GM18502 (cell line): ENCODE data around the gene VPS41.

Source experiments
- ATAC-seq: cut with Tn5 transposase; IDR thresholded peaks from one replicate; pipeline ENCODE4 v1.9.1; 2021; ENCODE audit warnings: mild to moderate bottlenecking; ENCODE audit not compliant: unreplicated experiment, poor library complexity

VPS41 gene

GRCh38 chr7:38824948-38825347 is 84.0 kb downstream of the VPS41 start:
- no peak for ATAC-seq

GRCh38 chr7:38822549-38822948 is 86.4 kb downstream of the VPS41 start:
- no peak for ATAC-seq

- no peak for ATAC-seq
Observed at GRCh38 chr7:38820571-38820970, 88.4 kb downstream of the VPS41 start.

GRCh38 chr7:38819463-38819862 is 89.5 kb downstream of the VPS41 start:
- ATAC-seq = no peak

GRCh38 chr7:38817526-38817925 is 91.5 kb downstream of the VPS41 start:
- ATAC-seq = no peak

GRCh38 chr7:38813768-38814167 is 95.2 kb downstream of the VPS41 start:
- no peak for ATAC-seq

GRCh38 chr7:38806912-38807311 is 102.1 kb downstream of the VPS41 start:
- ATAC-seq = no peak

GRCh38 chr7:38801786-38802185 is 107.2 kb downstream of the VPS41 start:
- ATAC-seq = no peak

- ATAC-seq = no peak
Observed at GRCh38 chr7:38798552-38799267, 110.3 kb downstream of the VPS41 start.

GRCh38 chr7:38796626-38797501 is 112.1 kb downstream of the VPS41 start:
- ATAC-seq = no peak

GRCh38 chr7:38795593-38795992 is 113.4 kb downstream of the VPS41 start:
- ATAC-seq = no peak

- no peak for ATAC-seq
Observed at GRCh38 chr7:38781991-38782390, 127.0 kb downstream of the VPS41 start.

GRCh38 chr7:38777609-38778008 is 131.4 kb downstream of the VPS41 start:
- ATAC-seq = no peak

GRCh38 chr7:38775506-38776175 is 133.3 kb downstream of the VPS41 start:
- no peak for ATAC-seq

- no peak for ATAC-seq
Observed at GRCh38 chr7:38773430-38773829, 135.6 kb downstream of the VPS41 start.

- ATAC-seq = no peak
Observed at GRCh38 chr7:38760226-38760625, 148.8 kb downstream of the VPS41 start.

- no peak for ATAC-seq
Observed at GRCh38 chr7:38759028-38759427, 150.0 kb downstream of the VPS41 start.

GRCh38 chr7:38757931-38758330 is 151.1 kb downstream of the VPS41 start:
- no peak for ATAC-seq

- no peak for ATAC-seq
Observed at GRCh38 chr7:38756521-38756920, 152.5 kb downstream of the VPS41 start.

GRCh38 chr7:38753347-38753746 is 155.6 kb downstream of the VPS41 start:
- no peak for ATAC-seq

- ATAC-seq = no peak
Observed at GRCh38 chr7:38751416-38751815, 157.6 kb downstream of the VPS41 start.
